Calu3 (cell line): Measurements from ENCODE around the gene RANBP17. TPM values are rescaled to one million over a fixed set of nuclear protein-coding genes. Genes with fewer than 3 reads are reported as not detected.
A peak's percentile ranks its signal among the peaks of the same experiment; 100 is the strongest.

Experiments used
- BruUV-seq: library from RNA; stranded (reverse); fragments of 400-500 nt; replicated peaks from 2 replicates; lab custom pipeline; 2021; lab: Mats Ljungman, UMichigan
- CTCF ChIA-PET: fragments of 300-600 bp; sonication (Branson Sonifier 250); formaldehyde crosslinking; loops from one replicate; lab custom pipeline; 2022; ENCODE audit warnings: antibody characterized with exemption; lab: Charles Lee
- DNase-seq: peaks from one replicate; pipeline ENCODE4 v3.0.0; 2022
- H3K27ac Mint-ChIP-seq: one replicate; pipeline ENCODE4 v1.8.0; 2022; ENCODE audit warnings: mixed read lengths; ENCODE audit not compliant: unreplicated experiment
- H3K27me3 Mint-ChIP-seq: one replicate; pipeline ENCODE4 v1.8.0; 2022; ENCODE audit warnings: mixed read lengths; ENCODE audit not compliant: unreplicated experiment
- H3K36me3 Mint-ChIP-seq: one replicate; pipeline ENCODE4 v1.8.0; 2022; ENCODE audit warnings: mild to moderate bottlenecking, moderate library complexity, mixed read lengths; ENCODE audit not compliant: insufficient read depth, unreplicated experiment
- H3K4me1 Mint-ChIP-seq: one replicate; pipeline ENCODE4 v1.8.0; 2022; ENCODE audit warnings: mild to moderate bottlenecking, low read depth, mixed read lengths; ENCODE audit not compliant: unreplicated experiment
- H3K4me3 Mint-ChIP-seq: one replicate; pipeline ENCODE4 v1.8.0; 2022; ENCODE audit warnings: mild to moderate bottlenecking, low read depth, moderate library complexity, mixed read lengths; ENCODE audit not compliant: unreplicated experiment
- H3K9me3 Mint-ChIP-seq: one replicate; pipeline ENCODE4 v1.8.0; 2022; ENCODE audit warnings: low read depth, mixed read lengths; ENCODE audit not compliant: unreplicated experiment
- CTCF ChIP-seq: fragments of 200-600 bp; IDR thresholded peaks from one replicate; pipeline ENCODE4 v1.8.0; 2022; ENCODE audit warnings: antibody characterized with exemption; ENCODE audit not compliant: unreplicated experiment
- intact Hi-C: fragments of 100-400 bp; cut with micrococcal nuclease; formaldehyde crosslinking; loops from one replicate; pipeline ENCODE4 v1.10.0; 2022; ENCODE audit not compliant: unreplicated experiment
- total RNA-seq: library from RNA; stranded (reverse); gene quantifications from 2 replicates; pipeline ENCODE4 v1.2.3, GENCODE V29; 2022

The RANBP17 gene
- total RNA-seq, 1 experiment from 2014 or later = 117 TPM

GRCh38 chr5:170857066-170857465 is 4.8 kb upstream of the RANBP17 start:
- CTCF ChIA-PET = no interaction called here
- Mint-ChIP-seq H3K9me3 (peaks cover 18% of the 10 kb centered on the region), H3K27me3 (no peaks in the 10 kb centered on the region), H3K36me3 (peaks cover 18% of the 10 kb centered on the region), H3K4me1 (no peaks in the 10 kb centered on the region), H3K4me3 (no peak overlapping the region), H3K27ac (no peak overlapping the region)
- no peak for TF ChIP-seq CTCF
- BruUV-seq = no TSS peak
- no peak for DNase-seq
- intact Hi-C loops = no loop called here

- no TSS peak for BruUV-seq
- CTCF ChIA-PET = no interaction called here
- H3K4me1 Mint-ChIP-seq = peaks cover 29% of the 10 kb centered on the region
Measured at GRCh38 chr5:170860415-170860814, 1.4 kb upstream of the RANBP17 start.

GRCh38 chr5:170860818-170861666 is 776 bp upstream of the RANBP17 start:
- intact Hi-C loops = loop anchor here (5.0 kb wide), 2 partner anchors 49 to 109 kb away; no protein-coding TSS in a partner anchor
- no TSS peak for BruUV-seq
- H3K4me1 Mint-ChIP-seq = peaks cover 35% of the 10 kb centered on the region
- H3K27me3 Mint-ChIP-seq = no peaks in the 10 kb centered on the region
- no peak for DNase-seq
- no peak for TF ChIP-seq CTCF
- CTCF ChIA-PET = no interaction called here
- H3K4me3 Mint-ChIP-seq = peak overlapping the region; percentile 70
- peak overlapping the region; percentile 56 for H3K27ac Mint-ChIP-seq
- peaks cover 18% of the 10 kb centered on the region for H3K9me3 Mint-ChIP-seq
- H3K36me3 Mint-ChIP-seq = peaks cover 47% of the 10 kb centered on the region

More at GRCh38 chr5:170860415-170860814, 1.4 kb upstream of the RANBP17 start:
- no peaks in the 10 kb centered on the region for H3K27me3 Mint-ChIP-seq
- intact Hi-C loops = loop anchor here (5.0 kb wide), 2 partner anchors 48 to 108 kb away; no protein-coding TSS in a partner anchor
- H3K36me3 Mint-ChIP-seq = peaks cover 42% of the 10 kb centered on the region
- no peak for TF ChIP-seq CTCF
- no peak for DNase-seq
- peak overlapping the region; percentile 70 for H3K4me3 Mint-ChIP-seq
- H3K27ac Mint-ChIP-seq = peak overlapping the region; percentile 56
- H3K9me3 Mint-ChIP-seq = peaks cover 18% of the 10 kb centered on the region

GRCh38 chr5:170861667-170861916 is 226 bp upstream of the RANBP17 start:
- intact Hi-C loops = loop anchor here (5.0 kb wide), 2 partner anchors 49 to 109 kb away; no protein-coding TSS in a partner anchor
- CTCF ChIA-PET = no interaction called here

More at GRCh38 chr5:170861667-170861916, 226 bp upstream of the RANBP17 start:
- Mint-ChIP-seq H3K36me3 (peaks cover 47% of the 10 kb centered on the region), H3K27ac (peak overlapping the region; percentile 56), H3K4me1 (peaks cover 41% of the 10 kb centered on the region), H3K4me3 (peak overlapping the region; percentile 70), H3K9me3 (peaks cover 18% of the 10 kb centered on the region), H3K27me3 (no peaks in the 10 kb centered on the region)
- TF ChIP-seq CTCF = no peak
- no peak for DNase-seq
- no TSS peak for BruUV-seq
